NCI-H128 (cell line): ENCODE data around the gene SAA1.
"Not testable (repeated sequence)": the region's sequence is repeated elsewhere in the genome, so short reads cannot be mapped to it uniquely, and the experiment has no call there.

Experiments used
- DNase-seq: peaks from one replicate; lab custom pipeline; 2025; ENCODE audit not compliant: unreplicated experiment; lab: John Stamatoyannopoulos, UW

SAA1 gene

GRCh38 chr11:18265949-18266348, at the start of gene SAA1:
Gene SAA1, plus strand, starts transcription at chr11:18266264. Its CDS starts 624 bp downstream, at chr11:18266888.
- no peak for DNase-seq

- DNase-seq: no peak
Measured at GRCh38 chr11:18221274-18221876, 44.7 kb upstream of the SAA1 start.

GRCh38 chr11:18222814-18223421, 43.1 kb upstream of the SAA1 start:
- DNase-seq: no peak

GRCh38 chr11:18223591-18224387, 42.3 kb upstream of the SAA1 start:
- no peak for DNase-seq

GRCh38 chr11:18225913-18226312, 40.2 kb upstream of the SAA1 start:
- no peak for DNase-seq

GRCh38 chr11:18229501-18229900, 36.6 kb upstream of the SAA1 start:
- no peak for DNase-seq

- no peak for DNase-seq
Measured at GRCh38 chr11:18230859-18231258, 35.2 kb upstream of the SAA1 start.

GRCh38 chr11:18233912-18234311, 32.2 kb upstream of the SAA1 start:
- DNase-seq: no peak

GRCh38 chr11:18235394-18236334, 30.4 kb upstream of the SAA1 start:
- no peak for DNase-seq

GRCh38 chr11:18236664-18237356, 29.3 kb upstream of the SAA1 start, which contains the start of gene SAA4:
Gene SAA4, minus strand, starts transcription at chr11:18236802. Its CDS starts 876 bp downstream, at chr11:18235926.
- DNase-seq: no peak

- DNase-seq: no peak
Measured at GRCh38 chr11:18239655-18240054, 26.4 kb upstream of the SAA1 start.

- DNase-seq: peak; percentile 30
Measured at GRCh38 chr11:18243783-18244362, 22.2 kb upstream of the SAA1 start.

- no peak for DNase-seq
Measured at GRCh38 chr11:18245396-18245795, 20.7 kb upstream of the SAA1 start.

GRCh38 chr11:18246379-18247190, 19.5 kb upstream of the SAA1 start:
- not testable (repeated sequence) for DNase-seq

GRCh38 chr11:18247191-18247581, 18.9 kb upstream of the SAA1 start:
- DNase-seq: not testable (repeated sequence)

GRCh38 chr11:18248561-18248960, 17.5 kb upstream of the SAA1 start, which contains the start of gene SAA2:
Gene SAA2, minus strand, starts transcription at chr11:18248668. Its CDS starts 657 bp downstream, at chr11:18248011.
- DNase-seq: no peak

- DNase-seq: no peak
Measured at GRCh38 chr11:18253233-18253632, 12.8 kb upstream of the SAA1 start.

GRCh38 chr11:18253778-18254338, 12.2 kb upstream of the SAA1 start:
- no peak for DNase-seq
